ENCODE results near the gene KPNA6. TPM values are rescaled to one million over a fixed set of nuclear protein-coding genes. Genes with fewer than 3 reads are reported as not detected.

KPNA6 gene
- total and polyA plus RNA-seq, 9 of the 15 experiments (the other 6 are each of a cell fraction or from before 2014, with no cell fraction given): 20.1 to 54.6 (median 32.2) TPM

DNA sequence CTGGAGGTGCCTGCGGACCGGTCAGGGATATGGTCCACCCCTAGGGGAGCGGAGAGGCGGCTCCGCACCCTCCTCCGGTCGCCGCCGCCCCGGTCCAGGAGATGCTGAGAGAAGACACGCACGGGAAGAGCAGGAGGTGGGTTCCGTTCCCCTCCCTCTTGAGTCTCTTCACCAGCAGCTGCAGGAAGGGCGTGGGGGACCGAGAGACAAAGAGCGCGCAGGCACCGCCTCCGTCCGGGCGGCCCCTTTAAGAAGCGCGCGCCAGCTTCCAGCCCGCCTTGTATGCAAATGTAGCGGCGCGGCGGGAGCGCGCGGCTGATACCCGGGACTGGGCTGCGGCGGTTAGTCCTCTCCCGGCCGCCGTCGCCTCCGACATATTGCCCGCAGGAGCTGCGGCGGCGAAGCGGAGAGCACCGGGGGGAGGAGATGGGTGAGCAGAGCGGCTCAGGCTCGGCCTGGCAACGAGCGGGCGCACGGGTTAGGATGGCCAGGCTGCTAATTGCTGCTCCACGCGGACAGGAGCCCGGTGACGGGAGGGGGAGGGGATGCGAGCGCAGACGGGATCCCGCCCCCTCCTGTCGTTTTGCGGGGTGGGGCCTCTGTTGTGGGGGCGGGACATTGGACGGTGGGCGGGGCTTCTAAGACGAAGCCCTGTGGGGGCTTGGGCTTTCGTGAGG, 35.1 kb upstream of the KPNA6 start, which contains the start of gene TMEM39B (continued):
- TF ChIP-seq NFIC (IDR thresholded peaks at IDR 0.05) (peak; percentile 44; the same call in 1 of the 2 replicates), NONO (IDR thresholded peaks at IDR 0.05; ENCODE audit: low read depth in 2 of 2, low read length in 1 of 2) (peak; percentile 11 to 34; a peak in 2 of 4 replicates), SMAD1 (IDR thresholded peaks at IDR 0.05; ENCODE audit: low read depth, low read length, partially characterized antibody) (no peak), ZNF146 (CRISPR knock-in tag; IDR thresholded peaks at IDR 0.05; ENCODE audit: unreplicated experiment) (no peak), ZNF23 (CRISPR knock-in tag; IDR thresholded peaks at IDR 0.05) (no peak), NFRKB (IDR thresholded peaks at IDR 0.05; ENCODE audit: low read depth) (peak; percentile 66; the same call in 1 of the 2 replicates), KLF1 (tag; IDR thresholded peaks at IDR 0.05) (peak; percentile 69; the same call in 1 of the 2 replicates), GABPA (tag; conservative IDR thresholded peaks at IDR 0.05; ENCODE audit: low read depth) (peak; percentile 65), PRPF4 (IDR thresholded peaks at IDR 0.05; ENCODE audit: insufficient read depth, low read depth, low read length, poor library complexity, severe bottlenecking) (peak; percentile 68), RB1 (IDR thresholded peaks at IDR 0.05; ENCODE audit: low read depth) (peak; percentile 97), TCF3 (CRISPR knock-in tag; IDR thresholded peaks at IDR 0.05) (0 out of 2 replicates have a peak, but pooled peaks have one; percentile 18), NRF1 (conservative IDR thresholded peaks at IDR 0.05 in 1 of 2, IDR thresholded peaks at IDR 0.05 in 1 of 2) (peak; percentile 84 to 87), POLR2B (IDR thresholded peaks at IDR 0.05; ENCODE audit: low read depth, partially characterized antibody) (peak; percentile 89), SLC30A9 (CRISPR knock-in tag; IDR thresholded peaks at IDR 0.05) (no peak), RUNX1 (IDR thresholded peaks at IDR 0.05; ENCODE audit: low read depth) (peak; percentile 44; the same call in 1 of the 2 replicates)
- TF ChIP-seq, protein P1, sequence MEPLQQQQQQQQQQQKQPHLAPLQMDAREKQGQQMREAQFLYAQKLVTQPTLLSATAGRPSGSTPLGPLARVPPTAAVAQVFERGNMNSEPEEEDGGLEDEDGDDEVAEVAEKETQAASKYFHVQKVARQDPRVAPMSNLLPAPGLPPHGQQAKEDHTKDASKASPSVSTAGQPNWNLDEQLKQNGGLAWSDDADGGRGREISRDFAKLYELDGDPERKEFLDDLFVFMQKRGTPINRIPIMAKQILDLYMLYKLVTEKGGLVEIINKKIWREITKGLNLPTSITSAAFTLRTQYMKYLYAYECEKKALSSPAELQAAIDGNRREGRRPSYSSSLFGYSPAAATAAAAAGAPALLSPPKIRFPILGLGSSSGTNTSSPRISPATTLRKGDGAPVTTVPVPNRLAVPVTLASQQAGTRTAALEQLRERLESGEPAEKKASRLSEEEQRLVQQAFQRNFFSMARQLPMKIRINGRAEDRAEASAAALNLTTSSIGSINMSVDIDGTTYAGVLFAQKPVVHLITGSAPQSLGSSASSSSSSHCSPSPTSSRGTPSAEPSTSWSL (CRISPR knock-in tag; IDR thresholded peaks at IDR 0.05; ENCODE audit: borderline replicate concordance): no peak
- TF ChIP-seq, protein P2, sequence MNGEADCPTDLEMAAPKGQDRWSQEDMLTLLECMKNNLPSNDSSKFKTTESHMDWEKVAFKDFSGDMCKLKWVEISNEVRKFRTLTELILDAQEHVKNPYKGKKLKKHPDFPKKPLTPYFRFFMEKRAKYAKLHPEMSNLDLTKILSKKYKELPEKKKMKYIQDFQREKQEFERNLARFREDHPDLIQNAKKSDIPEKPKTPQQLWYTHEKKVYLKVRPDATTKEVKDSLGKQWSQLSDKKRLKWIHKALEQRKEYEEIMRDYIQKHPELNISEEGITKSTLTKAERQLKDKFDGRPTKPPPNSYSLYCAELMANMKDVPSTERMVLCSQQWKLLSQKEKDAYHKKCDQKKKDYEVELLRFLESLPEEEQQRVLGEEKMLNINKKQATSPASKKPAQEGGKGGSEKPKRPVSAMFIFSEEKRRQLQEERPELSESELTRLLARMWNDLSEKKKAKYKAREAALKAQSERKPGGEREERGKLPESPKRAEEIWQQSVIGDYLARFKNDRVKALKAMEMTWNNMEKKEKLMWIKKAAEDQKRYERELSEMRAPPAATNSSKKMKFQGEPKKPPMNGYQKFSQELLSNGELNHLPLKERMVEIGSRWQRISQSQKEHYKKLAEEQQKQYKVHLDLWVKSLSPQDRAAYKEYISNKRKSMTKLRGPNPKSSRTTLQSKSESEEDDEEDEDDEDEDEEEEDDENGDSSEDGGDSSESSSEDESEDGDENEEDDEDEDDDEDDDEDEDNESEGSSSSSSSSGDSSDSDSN (IDR thresholded peaks at IDR 0.05; ENCODE audit: borderline replicate concordance in 1 of 2, low read depth in 2 of 2, low read length in 2 of 2): peak; percentile 77 to 89; a peak in 2 of 4 replicates
- TF ChIP-seq, protein P3, sequence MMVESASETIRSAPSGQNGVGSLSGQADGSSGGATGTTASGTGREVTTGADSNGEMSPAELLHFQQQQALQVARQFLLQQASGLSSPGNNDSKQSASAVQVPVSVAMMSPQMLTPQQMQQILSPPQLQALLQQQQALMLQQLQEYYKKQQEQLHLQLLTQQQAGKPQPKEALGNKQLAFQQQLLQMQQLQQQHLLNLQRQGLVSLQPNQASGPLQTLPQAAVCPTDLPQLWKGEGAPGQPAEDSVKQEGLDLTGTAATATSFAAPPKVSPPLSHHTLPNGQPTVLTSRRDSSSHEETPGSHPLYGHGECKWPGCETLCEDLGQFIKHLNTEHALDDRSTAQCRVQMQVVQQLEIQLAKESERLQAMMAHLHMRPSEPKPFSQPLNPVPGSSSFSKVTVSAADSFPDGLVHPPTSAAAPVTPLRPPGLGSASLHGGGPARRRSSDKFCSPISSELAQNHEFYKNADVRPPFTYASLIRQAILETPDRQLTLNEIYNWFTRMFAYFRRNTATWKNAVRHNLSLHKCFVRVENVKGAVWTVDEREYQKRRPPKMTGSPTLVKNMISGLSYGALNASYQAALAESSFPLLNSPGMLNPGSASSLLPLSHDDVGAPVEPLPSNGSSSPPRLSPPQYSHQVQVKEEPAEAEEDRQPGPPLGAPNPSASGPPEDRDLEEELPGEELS (CRISPR knock-in tag; IDR thresholded peaks at IDR 0.05; ENCODE audit: borderline replicate concordance): peak; percentile 91
- TF ChIP-seq, protein P4, sequence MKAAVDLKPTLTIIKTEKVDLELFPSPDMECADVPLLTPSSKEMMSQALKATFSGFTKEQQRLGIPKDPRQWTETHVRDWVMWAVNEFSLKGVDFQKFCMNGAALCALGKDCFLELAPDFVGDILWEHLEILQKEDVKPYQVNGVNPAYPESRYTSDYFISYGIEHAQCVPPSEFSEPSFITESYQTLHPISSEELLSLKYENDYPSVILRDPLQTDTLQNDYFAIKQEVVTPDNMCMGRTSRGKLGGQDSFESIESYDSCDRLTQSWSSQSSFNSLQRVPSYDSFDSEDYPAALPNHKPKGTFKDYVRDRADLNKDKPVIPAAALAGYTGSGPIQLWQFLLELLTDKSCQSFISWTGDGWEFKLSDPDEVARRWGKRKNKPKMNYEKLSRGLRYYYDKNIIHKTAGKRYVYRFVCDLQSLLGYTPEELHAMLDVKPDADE (conservative IDR thresholded peaks at IDR 0.05; ENCODE audit: control insufficient read depth, low read depth, low read length): 0 out of 2 replicates have a peak, but pooled peaks have one; percentile 10
